GM18907 (cell line): Measurements from ENCODE around the gene CAMK4.
A peak's percentile ranks its signal among the peaks of the same experiment; 100 is the strongest.

Experiments used
- ATAC-seq: cut with Tn5 transposase; IDR thresholded peaks from one replicate; pipeline ENCODE4 v1.9.1; 2021; ENCODE audit warnings: mild to moderate bottlenecking, moderate library complexity; ENCODE audit not compliant: unreplicated experiment

The CAMK4 gene

GRCh38 chr5:111520908-111521307, 296.7 kb downstream of the CAMK4 start:
- ATAC-seq, result no peak

- no peak for ATAC-seq
Observed at GRCh38 chr5:111528056-111528455, 303.9 kb downstream of the CAMK4 start.

DNA sequence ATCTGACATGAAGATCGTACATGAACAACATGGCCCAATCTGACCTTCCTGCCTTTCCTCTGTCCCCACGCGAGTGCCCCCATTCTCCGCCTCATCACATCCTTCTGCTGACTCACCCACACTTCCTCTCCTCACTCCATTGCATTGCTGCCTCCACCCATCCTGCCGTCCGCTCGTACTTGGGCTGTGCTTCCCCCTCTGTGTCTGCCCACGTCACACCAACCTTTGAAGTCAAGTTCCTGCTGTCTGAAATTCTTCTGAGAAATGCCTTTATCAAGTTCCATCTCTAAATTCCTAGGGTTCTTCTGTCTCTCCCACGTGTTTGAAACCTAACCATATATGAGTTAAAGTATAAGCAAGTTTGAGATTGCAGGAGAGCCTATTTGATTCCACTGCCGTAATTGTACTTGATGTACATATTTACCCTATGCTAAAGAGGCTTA, 306.1 kb downstream of the CAMK4 start:
- ATAC-seq, result peak; percentile 98

DNA sequence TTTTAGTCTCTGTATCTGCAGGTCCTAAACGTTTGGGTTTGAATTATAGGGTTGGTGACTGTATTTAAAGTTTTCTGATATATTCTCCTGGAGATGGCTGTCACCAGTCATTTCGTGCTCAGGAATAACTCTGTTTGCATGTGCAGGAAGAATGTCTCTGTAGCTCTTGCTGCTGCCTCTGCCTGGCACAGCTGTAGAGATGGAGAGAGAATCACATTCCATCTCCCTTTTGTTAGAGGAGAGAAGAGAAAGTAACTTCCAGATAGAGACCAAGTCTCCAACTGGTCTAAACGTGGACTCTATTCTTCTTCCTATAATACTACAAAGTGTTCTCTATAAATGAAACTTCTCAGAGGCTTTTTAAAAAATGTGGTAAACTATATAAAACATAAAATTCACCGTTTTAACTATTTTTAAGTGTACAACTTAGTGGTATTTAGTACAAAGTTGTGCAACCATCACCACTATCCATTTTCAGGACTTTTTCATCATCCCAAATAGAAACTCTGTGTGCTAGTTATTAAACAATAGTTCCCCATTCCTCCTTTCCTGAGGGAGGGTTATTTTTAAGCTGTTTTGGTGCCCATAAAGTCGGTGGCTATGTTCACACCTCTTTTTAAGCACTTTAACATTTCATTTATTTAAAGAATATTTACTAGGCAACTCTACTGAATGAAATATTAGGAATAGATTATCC, 308.9 kb downstream of the CAMK4 start:
- no peak for ATAC-seq

- no peak for ATAC-seq
Observed at GRCh38 chr5:111535879-111536549, 311.8 kb downstream of the CAMK4 start.

DNA sequence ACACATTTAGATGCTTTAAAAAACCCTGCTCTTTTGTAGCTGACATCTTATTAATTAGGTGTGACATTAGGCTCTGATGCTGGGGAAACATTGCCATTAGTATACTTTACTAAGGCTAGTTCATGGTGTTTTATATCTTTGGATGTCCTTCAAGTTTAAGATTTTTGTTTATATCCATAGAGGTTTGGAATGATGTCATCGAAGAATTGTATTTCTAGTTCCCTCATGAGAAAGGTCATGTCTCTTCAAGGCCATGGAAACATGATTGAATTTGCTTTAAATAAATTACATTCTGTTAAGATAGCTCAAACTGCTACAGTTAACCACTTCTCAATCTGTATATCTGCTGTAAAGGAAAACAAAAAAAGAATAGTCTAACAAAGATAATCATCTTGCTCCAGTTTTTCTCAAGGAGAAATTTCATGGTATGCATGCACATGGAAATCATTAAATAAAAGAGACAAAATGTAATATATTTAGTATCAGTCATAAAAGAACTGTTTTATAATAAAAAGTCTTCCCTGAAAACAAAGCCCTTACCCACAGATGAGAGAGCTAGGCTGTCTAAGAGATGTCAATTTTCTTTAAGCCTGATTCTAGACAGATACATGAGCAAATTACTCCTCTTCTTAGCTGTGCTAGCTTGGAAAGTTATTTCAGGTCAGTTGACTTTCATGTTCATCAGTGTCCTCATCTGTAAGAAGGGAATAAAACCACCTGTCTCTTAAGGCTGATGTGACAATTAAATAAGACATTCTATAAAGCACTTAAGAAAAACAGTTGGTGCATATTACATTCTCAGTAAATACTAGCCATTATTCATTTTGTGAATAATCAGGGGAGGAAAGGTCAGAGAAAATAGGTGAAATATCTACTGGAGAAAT, 313.2 kb downstream of the CAMK4 start:
- no peak for ATAC-seq
